Right lobe of liver (tissue), 6 donors: Measurements from ENCODE around the gene BTBD1. TPM values are rescaled to one million over a fixed set of nuclear protein-coding genes. Genes with fewer than 3 reads are reported as not detected.
"Not testable (repeated sequence)": the region's sequence is repeated elsewhere in the genome, so short reads cannot be mapped to it uniquely, and the experiment has no call there.

Experiments
- ATAC-seq, 4 donors: fragments of 200-7000 bp; cut with Tn5 transposase; one replicate each; pipeline ENCODE4 v1.9.1; 2020; ENCODE audit warnings: mild to moderate bottlenecking in 4 of 4, moderate library complexity in 4 of 4
- DNase-seq, 3 donors: peaks; one replicate each; pipeline ENCODE4 v3.0.0-alpha.2; 2020
- H3K27ac ChIP-seq, 3 donors: fragments of 200-600 bp; one replicate each; pipeline ENCODE4 v1.8.0; 2022
- H3K27me3 ChIP-seq, 2 donors: fragments of 200-600 bp; one replicate each; pipeline ENCODE4 v1.8.0; 2022
- H3K36me3 ChIP-seq, 4 donors: fragments of 200-600 bp; sonication (generic) in 1 of 4; one replicate each; pipeline versions ENCODE4 v1.5.1 to v1.8.0; 2017 to 2022; ENCODE audit warnings: control low read depth in 1 of 4
- H3K4me1 ChIP-seq, 4 donors: fragments of 200-600 bp; sonication (generic) in 1 of 4; one replicate each; pipeline versions ENCODE4 v1.5.1 to v1.8.0; 2017 to 2022; ENCODE audit warnings: control low read depth in 1 of 4
- H3K4me3 ChIP-seq, 3 donors: fragments of 200-600 bp; one replicate each; pipeline ENCODE4 v1.8.0; 2022
- H3K9me3 ChIP-seq, 4 donors: fragments of 200-600 bp; sonication (generic) in 1 of 4; one replicate each; pipeline versions ENCODE4 v1.5.1 to v1.8.0; 2017 to 2022; ENCODE audit warnings: control low read depth in 1 of 4
- POLR2A ChIP-seq: fragments of 450-650 bp; IDR thresholded peaks from one replicate; pipeline ENCODE4 v1.6.1; 2017; ENCODE audit warnings: antibody characterized with exemption, mild to moderate bottlenecking
- whole genome bisulfite sequencing: methylation state at CpG from one replicate; pipeline ENCODE4 v1.1.6; 2018; ENCODE audit warnings: low coverage, low lambda C conversion rate; ENCODE audit not compliant: insufficient coverage; ENCODE audit errors: missing lambda C conversion rate; 5-methylcytosine and 5-hydroxymethylcytosine counted together
- intact Hi-C, 2 donors: fragments of 100-400 bp; cut with DNase I; formaldehyde crosslinking; loops; one replicate each; pipeline versions ENCODE4 v1.11.2 to v1.14.1; 2022
- total RNA-seq, 6 experiments: library from RNA; depleted of rRNA in 2 of 6; stranded (reverse); fragments of >200 nt in 2 of 6; fragmentation: NEBNext Ultra II Directional in 3 of 6; extraction: Animal tissue kit (Norgen Biotek cat#: 25700) in 3 of 6; gene quantifications; one replicate each; pipeline versions ENCODE4 v1.1.0 to v1.2.4, GENCODE V29; 2016 to 2023
- TF ChIP-seq, protein P1 (sequence below), 4 donors: fragments of 200-600 bp in 3 of 4; fragments of 450-650 bp in 1 of 4; IDR thresholded peaks; one replicate each; pipeline versions ENCODE4 v1.5.1 to v1.8.0; 2016 to 2022; ENCODE audit warnings: antibody characterized with exemption in 4 of 4, mild to moderate bottlenecking in 2 of 4
- donor health status: DM: no; HTN: yes; CAD: no.
- donor health status: DM: no; HTN: no; CAD: no.
- donor health status: DM: no; HTN: no; CAD: no.
- donor health status: DM: no; HTN: yes; CAD: no.
- donor health status: DM: no; HTN: yes; CAD: no.

The BTBD1 gene
- total RNA-seq, 6 experiments from 2014 or later, result 15.7 to 49.9 (median 24.2) TPM

DNA sequence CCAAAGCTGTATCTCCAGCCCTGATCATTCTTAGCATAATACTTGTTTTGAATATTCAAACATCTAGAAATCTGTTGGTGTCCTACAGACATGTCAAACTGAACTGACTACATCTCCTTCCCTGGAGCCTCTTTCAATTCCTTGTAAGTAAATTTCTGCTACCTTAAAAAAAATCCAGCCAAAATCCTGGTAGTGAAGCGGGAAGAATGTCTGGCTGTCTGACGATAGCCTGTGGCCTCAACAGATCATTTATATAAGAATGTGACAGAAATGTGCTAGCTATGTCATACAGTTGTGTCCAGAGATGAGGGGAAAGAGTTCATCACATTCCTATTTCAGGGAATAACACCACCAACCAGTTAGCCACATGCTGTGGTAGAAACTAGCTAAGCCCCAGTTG is 21.8 kb upstream of the BTBD1 start:
- H3K4me3 ChIP-seq, result no peak overlapping the region
- H3K4me1 ChIP-seq, result no peaks in the 10 kb centered on the region
- intact Hi-C loops, result no loop called here
- H3K36me3 ChIP-seq, result no peaks in the 10 kb centered on the region
- TF ChIP-seq POLR2A, result no peak
- TF ChIP-seq, protein P1, sequence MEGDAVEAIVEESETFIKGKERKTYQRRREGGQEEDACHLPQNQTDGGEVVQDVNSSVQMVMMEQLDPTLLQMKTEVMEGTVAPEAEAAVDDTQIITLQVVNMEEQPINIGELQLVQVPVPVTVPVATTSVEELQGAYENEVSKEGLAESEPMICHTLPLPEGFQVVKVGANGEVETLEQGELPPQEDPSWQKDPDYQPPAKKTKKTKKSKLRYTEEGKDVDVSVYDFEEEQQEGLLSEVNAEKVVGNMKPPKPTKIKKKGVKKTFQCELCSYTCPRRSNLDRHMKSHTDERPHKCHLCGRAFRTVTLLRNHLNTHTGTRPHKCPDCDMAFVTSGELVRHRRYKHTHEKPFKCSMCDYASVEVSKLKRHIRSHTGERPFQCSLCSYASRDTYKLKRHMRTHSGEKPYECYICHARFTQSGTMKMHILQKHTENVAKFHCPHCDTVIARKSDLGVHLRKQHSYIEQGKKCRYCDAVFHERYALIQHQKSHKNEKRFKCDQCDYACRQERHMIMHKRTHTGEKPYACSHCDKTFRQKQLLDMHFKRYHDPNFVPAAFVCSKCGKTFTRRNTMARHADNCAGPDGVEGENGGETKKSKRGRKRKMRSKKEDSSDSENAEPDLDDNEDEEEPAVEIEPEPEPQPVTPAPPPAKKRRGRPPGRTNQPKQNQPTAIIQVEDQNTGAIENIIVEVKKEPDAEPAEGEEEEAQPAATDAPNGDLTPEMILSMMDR (IDR thresholded peaks at IDR 0.05), result no peak
- no peaks in the 10 kb centered on the region for H3K27me3 ChIP-seq
- H3K9me3 ChIP-seq, result no peaks in the 10 kb centered on the region
- DNase-seq, result no peak
- ATAC-seq, result no peak
- H3K27ac ChIP-seq, result no peak overlapping the region
- 83% methylated on average over 2 of the region's 2 CpGs for WGBS

DNA sequence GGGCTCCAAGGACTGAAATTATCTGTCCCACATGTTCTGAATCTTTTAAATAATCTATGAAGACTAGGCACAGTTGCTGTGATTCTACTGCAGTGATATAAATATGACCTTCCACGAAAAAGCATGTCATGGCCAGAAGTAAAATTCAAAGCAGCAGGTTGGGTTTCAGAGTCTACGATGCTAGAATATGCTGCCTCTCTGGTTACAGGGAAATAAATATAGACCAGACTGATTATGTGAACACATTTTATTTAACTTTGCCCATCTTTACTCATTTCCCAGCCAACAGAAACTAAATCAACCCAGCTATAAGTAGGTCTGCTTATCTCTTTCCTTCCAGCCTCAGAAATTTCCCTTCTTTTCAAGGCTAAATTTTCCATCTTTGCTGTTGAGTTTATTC is 20.5 kb upstream of the BTBD1 start:
- TF ChIP-seq POLR2A, result no peak
- TF ChIP-seq, protein P1 (IDR thresholded peaks at IDR 0.05), result no peak
- ATAC-seq (no peak), DNase-seq (no peak)
- Histone ChIP-seq H3K36me3 (no peaks in the 10 kb centered on the region), H3K27ac (no peak overlapping the region), H3K27me3 (no peaks in the 10 kb centered on the region), H3K4me1 (no peaks in the 10 kb centered on the region), H3K9me3 (no peaks in the 10 kb centered on the region), H3K4me3 (no peak overlapping the region)
- 57% methylated on average over 2 of the region's 2 CpGs for WGBS
- intact Hi-C loops, result no loop called here

DNA sequence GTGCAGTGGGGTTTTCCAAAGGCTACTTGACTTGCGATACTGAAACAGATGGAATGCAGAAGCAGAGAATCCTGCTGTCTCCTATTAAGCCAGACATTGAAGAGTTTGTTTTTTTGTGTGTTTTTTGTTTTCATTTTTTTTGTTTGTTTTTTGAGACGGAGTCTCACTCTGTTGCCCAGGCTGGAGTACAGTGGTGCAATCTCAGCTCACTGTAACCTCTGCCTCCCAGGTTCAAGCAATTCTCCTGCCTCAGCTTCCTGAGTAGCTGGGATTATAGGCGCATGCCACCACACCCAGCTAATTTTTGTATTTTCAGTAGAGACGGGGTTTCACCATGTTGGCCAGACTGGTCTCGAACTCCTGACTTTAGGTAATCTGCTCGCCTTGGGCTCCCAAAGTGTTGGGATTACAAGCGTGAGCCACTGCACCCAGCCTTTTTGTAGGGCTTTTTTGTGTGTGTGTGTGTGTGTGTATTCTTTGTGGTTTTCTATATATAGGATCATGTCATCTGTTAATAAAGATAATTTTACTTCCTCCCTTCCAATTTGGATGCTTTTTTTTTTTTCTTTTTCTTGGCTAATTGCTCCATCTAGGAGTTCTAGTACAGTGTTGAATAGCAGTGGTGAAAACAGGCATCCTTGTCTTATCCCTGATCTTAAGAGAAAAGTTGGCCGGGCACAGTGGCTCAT is 19.0 kb upstream of the BTBD1 start:
- WGBS, result 77% methylated on average over 6 of the region's 8 CpGs
- H3K27ac ChIP-seq, H3K36me3 ChIP-seq, H3K27me3 ChIP-seq, ATAC-seq, H3K4me1 ChIP-seq, DNase-seq, H3K4me3 ChIP-seq, H3K9me3 ChIP-seq, intact Hi-C loops: not testable (repeated sequence)

DNA sequence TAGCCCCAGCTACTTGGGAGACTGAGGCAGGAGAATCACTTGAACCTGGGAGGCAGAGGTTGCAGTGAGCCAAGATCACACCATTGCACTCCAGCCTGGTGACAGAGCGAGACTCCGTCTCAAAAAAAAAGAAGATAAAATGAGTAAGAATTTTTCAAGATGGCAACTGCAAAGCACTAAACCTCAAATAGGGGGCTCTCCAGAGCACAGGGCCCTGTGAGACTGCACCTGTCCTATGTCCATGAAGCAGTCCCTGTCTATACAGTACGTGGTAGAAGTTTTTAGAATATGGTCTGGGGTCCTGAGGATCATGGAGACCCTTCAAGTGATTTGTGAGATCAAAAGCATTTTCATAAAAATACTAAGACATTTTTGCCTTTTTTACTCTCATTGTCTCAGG is 18.4 kb upstream of the BTBD1 start:
- WGBS, result 83% methylated on average over 3 of the region's 3 CpGs
- H3K36me3 ChIP-seq, H3K27ac ChIP-seq, ATAC-seq, intact Hi-C loops, H3K4me3 ChIP-seq, H3K9me3 ChIP-seq, DNase-seq, H3K4me1 ChIP-seq, H3K27me3 ChIP-seq: not testable (repeated sequence)

DNA sequence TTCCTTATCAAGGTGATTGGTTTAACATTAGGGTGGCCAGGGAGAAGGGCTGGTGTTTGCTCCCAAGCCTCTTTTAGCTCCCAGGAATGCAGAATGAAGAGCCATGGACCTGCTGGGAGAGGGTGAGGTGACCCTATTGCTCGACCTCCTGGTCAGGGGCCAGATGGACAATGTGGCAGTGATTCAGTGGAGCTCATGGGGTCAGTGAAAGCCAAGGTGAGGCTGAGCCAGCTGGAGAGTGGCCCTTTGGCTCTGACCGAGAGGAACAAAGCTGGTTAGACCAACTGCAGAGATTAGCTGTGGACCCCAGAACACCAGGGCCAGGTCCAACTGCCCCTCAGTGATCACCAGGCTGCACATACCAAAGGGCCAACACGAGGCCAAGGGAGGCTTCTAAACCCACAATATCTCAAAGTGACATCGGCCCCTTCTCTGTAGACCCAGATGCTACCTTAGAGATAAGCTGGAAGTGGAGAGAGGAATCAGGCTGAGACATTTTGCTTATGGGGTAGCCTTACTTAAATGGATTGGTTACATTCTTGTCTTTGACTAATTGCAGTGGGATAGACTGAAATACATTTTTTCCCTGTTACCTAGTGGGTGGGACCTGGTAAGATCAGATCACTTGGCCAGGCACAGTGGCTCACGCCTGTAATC is 15.8 kb upstream of the BTBD1 start:
- no peak overlapping the region for H3K4me3 ChIP-seq
- intact Hi-C loops, result no loop called here
- DNase-seq (no peak), ATAC-seq (no peak)
- H3K36me3 ChIP-seq, result no peaks in the 10 kb centered on the region
- H3K9me3 ChIP-seq, result no peaks in the 10 kb centered on the region
- WGBS, result no CpG with 5 or more reads among the region's 5 CpGs
- no peak overlapping the region for H3K27ac ChIP-seq
- no peaks in the 10 kb centered on the region for H3K4me1 ChIP-seq
- H3K27me3 ChIP-seq, result no peaks in the 10 kb centered on the region
- TF ChIP-seq, protein P1 (IDR thresholded peaks at IDR 0.05), result no peak
- no peak for TF ChIP-seq POLR2A
